ENCODE data around the gene TGFBR3.

TGFBR3 gene

DNA sequence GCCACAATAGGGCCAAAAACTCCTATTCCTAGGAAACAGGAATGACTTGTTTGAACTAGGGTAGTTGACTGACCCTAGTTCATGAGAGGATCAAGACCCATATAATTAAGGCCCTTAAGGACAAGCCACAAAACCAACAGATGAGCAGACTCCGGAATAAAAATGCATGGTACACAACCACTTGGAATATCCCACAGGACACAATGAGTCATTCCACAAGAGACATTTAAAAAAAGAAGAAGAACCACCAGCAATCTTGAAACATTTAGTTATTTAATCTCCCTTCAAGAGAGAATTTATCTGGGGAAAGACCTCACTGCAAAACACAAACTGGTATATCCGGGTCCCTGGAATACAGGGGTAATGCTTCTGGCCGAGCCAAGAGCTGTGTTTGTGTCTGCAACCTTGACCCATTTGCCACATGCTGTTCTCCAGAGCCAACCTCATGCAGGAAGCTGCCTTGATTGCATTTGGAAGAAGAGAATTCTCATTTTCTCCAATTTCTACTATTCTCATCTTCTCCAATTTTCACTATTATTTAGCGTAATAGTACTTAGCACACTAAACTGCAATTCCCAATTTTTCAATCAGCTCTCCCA is 135.5 kb downstream of the TGFBR3 start:
- no peak for DNase-seq

DNA sequence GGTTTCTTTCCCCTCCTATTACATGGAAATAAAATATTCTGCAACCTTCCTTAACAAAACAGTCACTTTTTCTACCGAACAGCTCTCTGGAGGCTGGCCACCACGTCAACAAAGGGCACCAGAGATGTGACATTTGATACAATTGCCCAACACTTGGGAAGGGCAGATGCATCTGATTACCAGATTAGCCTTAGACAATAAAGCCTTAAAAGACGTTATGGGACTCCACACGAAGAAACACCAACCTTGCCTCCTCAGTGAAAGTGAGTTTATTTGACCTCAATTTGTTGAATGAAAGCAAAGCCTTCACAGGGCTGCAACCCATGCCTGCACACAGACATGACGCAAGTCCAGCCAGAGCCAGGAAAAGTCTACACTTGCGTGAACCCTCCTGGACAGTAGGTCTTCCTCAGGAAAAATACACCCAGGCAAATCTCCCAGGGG is 136.1 kb downstream of the TGFBR3 start:
- no peak for DNase-seq

DNA sequence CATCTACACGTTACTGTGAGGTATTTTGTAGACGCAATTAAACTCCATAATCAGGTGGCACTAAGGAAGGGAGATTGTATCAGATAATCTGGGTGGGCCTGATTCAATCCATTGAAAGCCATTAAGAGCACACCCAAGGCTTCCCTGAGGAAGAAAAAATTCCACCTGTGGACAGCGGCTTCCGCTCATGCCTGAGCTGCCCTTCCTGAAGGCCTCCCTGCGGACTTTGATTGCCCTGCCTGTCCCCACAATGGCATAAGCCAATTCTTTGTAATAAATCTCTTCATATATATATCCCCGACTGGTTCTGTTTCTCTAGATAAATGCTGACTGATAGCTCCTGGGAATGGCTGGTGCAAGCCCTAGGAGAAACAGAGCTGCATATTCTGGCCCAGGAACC is 138.3 kb downstream of the TGFBR3 start:
- DNase-seq, result no peak

DNA sequence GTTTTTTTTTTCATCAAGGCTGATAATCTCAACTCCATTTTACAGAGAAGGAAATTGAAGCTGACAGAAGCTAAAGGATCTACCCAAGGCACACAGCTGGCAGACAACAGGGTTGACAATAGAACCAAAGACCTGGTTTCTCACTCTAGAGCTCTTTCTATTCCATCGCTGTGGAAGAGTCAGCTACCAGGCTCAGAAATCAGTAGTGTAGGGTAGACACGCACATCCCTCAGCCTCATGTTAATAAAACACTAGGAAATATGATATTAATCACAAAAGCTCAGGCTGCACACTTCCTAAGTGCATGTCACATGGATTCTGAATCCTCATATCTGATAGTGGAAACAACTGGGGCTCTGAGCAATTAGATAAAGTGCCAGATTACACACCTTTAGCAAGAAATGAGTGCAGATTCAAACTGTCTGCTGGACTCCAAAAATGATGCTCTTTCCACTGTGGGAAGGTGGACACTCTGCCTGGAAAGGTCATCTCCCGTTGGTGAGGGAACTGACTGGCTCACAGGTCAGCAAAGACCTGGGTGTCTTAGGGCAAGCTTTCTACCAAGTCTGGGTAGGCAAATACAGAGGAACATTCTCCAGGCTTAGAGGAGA is 139.1 kb downstream of the TGFBR3 start:
- no peak for DNase-seq

DNA sequence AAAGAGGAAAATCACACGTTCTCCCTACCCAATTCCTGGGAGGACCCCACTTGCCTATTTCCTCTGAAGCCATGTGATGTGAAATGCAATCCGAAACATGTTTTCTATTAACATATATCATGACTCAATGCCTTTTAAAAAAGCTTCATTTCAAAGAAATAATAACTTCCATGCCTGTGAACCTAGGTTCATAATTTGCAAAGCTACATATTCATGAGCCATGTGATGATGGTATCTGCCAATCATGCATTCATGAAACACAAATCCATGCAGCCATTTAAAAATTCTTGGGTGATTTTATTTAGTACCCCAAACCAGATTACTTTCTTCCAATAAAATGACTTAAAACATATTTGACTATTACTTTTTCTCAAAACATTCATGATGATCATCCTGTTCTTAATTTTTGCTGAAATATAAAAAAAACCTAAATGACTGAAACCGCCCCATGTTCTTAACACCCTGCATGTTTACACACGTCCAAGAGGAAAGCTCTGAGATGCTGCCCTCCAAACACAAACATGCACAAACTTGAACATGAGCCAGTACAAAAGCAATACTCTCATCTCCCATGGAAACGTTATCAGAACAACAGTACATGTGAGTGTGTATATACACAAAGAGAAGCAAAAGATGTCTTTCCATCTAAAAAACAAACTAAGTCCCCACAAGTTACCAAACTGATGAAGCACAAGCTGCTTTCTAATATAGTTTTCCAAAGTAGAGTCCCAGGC is 140.1 kb downstream of the TGFBR3 start:
- no peak for DNase-seq

DNA sequence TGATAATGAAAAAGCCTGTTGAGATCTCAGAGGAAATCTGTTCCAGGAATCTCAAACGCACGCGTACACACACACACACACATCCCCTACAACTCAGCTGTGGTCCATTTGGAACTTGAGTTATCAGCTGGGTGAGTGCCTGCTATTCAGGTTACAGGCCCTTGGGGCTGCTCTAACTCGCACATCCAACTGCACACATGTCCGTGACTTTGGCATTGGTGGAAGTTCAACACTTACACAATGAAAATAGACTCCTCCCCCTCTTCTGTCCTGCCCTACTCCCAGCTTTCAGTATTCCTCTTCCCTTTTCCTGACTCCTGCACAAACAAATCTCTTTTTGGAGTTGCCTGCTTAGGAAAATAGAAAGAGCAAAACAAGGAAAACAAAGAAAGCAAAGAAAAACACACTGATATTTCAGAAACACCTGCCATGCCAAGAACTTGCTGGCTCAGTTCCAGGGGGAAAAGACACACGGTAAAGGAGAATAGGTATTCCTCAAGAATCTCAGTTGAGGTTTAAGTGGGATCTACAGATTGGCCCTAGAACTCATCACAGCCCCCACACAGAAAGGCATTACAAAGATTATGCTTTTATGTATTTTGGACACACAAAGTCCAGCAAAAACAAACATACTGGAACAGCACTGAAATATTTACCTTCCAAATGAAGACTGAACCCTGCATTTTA is 140.9 kb downstream of the TGFBR3 start:
- DNase-seq, result no peak

DNA sequence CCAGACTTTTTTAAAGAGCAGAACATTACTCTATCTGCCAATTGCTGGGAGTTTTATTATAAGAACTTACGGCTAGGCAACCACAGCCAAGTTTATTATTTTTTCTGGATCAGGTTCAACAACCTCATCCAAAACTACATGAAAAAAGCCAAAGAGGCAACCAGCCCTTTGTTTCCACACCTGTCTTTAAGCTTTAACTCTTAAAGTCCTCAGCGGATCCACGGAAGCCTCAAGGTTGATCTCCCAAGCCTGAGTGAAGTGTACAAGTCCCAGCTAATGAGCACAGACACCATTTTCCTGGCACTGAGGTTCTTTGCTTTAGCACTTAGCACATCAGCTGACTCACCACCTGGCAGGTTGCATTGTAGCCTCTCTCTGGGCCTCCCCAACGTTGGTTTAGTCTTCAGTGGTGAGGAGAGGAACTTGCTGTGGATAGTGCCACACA is 143.1 kb downstream of the TGFBR3 start:
- no peak for DNase-seq

DNA sequence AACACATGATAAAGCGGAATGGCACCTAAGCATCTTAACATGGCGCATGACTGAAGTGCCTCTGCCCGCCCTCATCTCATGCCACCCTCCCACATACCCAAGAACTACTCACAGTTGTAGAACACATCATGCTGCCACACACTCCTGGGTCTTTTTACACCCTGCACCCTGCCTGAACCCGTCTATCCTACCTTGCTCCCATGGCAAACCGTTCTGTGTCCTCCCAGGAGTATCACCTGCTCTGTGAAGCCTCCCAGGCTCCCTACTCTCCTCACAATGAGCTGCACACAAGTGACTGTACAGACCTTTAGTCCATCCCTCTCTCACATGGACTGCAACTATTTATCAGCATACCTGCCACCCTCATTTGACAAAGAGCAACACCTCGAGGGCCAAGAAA is 144.0 kb downstream of the TGFBR3 start:
- no peak for DNase-seq

DNA sequence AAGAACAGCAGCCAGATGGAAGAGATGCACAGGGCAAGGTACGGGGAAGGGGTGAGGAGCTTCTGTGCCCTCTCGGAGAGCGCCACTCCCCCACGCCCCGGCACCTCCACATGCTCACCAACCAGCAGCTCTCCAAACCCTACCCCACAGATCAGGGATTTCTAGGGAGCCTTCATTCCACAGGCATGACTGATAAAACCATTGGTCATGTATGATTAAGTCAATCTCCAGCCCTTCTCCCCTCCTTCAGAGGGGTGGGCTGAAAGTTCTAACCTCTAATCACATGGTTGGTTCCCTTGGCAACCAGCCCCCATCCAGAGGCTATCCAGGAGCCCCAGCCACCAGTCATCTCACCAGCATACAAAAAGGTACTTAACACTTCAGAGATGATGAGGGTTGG is 144.7 kb downstream of the TGFBR3 start:
- no peak for DNase-seq

DNA sequence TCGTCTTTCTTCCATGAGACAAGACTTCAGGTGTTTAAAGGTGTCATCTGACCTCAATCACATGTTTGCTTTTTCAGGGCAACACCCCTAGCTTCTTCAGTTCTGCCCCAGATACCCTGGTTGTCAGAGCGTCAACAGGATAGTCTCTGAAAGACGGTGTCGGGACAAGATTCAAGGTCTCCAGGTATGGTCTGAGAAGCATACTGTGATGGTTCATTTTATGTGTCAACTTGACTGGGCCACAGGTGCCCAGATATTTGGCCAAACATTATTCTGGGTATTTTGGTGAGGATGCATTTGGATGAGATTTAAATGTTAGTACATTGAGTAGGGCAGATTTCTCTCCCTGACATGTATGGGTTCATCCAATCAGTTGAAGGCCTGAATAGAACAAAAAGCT is 148.3 kb downstream of the TGFBR3 start:
- no peak for DNase-seq

DNA sequence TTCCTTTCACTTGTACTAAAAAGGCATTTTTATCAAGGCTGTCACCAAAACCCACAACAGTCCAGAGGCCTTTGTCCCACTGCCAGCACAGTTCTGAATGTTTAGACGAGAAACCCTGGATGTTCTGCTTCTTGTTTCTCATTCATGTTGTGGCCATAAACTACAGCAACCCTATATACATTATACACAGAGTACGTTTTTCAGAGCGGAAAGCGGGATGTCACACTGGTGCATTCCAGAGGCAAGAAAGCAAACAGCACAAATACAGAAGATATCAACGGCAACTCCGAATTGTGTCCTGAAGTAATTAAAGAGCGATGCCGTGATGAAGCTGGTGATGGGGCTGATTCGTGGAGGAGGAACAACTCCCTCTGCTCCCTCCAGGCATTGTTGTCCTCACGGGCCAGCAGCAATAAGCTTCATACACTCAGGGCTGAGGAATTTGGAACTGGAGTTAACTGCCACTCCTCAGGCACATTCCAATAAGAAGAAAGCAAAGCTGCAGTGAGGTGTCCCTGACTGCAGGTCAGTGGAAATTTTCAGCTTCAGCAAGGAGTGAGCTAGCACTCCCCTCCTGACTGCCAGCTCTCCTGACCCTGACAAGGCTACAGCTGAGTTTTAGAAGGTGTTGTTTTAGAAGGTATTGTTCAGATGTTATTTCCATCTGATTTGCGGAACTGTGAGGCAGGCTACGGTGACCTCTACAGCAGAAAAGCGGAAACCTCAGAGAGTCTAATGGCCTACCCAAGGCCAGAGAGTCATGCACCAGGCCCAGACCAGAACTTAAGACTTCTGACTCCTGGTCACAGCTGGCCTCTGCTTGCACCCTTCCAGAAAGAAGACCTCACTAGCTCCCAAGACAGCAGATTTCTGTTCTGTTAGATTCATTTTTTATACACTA is 149.0 kb downstream of the TGFBR3 start:
- no peak for DNase-seq

DNA sequence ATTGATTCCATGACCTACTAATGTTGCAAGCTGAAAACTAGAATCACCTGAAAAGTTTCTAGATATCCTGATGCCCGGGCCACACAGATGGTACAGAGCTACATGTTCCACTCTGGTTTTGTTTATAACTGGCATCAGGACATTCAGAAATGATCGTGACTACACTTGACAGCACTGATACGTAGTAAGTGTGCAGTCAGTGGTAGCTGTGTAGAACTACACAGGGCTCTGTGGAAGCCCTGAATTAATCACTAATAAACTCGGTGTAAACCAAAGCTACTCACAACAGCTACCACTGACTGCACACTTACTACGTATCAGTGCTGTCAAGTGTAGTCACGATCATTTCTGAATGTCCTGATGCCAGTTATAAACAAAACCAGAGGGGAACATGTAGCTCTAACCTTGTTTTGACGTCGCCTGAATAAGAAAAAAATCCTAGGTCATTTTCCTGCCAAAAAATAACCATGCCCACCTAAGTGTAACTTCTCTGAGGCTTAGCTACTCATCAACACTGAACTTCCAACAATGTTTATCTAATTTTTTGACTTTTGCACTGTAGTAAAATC is 149.7 kb downstream of the TGFBR3 start:
- DNase-seq, result no peak

DNA sequence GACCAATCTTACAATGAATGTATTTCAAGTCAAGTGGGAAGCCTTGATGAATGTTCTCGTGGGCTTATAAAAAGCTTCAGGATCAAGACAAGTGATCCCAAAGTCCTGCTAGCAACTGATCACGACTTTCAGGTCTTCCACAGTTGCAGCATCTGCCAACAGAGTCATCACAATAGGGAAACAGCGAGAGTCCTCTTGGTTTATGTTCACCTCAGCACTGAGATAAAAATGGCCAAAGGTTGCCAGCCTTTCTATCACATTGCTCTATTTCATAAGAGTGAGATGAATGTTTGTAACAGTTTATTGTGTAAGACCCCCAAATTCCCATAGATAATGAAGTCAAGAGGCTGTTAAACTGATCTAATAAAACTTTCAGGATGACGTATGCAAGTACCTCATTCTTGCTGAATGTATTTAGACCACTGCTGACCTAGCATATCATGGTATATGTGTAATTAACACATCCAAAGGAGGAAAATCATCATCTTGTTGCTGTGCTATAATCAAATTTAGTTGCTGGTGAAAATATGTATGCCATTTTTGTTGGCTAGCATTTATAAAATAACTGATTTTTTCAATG is 150.6 kb downstream of the TGFBR3 start:
- DNase-seq, result no peak

DNA sequence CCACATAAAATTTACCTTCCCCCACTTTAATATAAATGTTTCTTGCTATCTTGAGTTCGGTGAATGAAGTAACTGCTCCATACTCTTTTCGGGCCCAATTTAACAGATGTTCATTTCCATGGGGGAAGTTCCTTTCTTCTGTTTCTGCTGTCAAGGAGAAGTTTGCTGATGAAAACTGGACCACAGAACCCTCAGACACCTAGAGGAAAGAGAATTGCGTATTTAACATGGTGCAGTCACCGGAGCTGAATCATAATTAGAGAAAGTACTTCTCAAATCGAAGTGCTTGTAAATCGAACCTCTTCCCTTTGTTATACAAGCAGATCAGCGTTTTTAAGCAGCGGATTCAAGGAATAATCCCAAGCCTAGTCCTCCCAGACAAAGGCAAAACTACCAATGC is 151.2 kb downstream of the TGFBR3 start:
- DNase-seq, result no peak

DNA sequence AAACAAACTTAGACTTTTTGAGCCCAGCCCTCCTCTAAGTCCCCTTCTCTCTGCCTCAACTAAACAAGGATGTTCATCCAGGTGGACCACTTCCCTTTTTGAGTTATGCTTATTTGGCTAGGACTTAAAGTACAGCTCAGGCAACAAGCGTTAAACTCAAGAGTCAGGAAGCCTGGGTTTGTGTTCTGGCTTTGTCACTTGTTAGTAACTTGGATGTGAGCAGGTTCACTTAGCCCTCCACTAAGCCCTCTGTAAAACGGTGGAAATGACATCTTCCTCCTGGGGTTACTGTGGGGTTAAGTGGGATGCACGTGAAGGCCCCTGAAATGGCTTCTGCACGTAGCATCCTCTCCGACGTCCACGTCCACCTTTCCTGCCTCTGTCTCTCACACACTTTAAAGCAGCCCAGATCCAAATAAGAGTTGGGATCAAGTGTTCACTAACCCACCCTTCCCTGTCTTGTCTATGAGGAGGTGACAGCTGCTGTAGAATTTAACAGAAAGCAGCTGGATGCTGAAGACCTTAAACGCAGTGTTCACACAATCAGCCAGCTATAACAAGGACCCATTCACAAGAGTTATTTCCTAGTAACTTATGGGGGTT is 152.7 kb downstream of the TGFBR3 start:
- no peak for DNase-seq

DNA sequence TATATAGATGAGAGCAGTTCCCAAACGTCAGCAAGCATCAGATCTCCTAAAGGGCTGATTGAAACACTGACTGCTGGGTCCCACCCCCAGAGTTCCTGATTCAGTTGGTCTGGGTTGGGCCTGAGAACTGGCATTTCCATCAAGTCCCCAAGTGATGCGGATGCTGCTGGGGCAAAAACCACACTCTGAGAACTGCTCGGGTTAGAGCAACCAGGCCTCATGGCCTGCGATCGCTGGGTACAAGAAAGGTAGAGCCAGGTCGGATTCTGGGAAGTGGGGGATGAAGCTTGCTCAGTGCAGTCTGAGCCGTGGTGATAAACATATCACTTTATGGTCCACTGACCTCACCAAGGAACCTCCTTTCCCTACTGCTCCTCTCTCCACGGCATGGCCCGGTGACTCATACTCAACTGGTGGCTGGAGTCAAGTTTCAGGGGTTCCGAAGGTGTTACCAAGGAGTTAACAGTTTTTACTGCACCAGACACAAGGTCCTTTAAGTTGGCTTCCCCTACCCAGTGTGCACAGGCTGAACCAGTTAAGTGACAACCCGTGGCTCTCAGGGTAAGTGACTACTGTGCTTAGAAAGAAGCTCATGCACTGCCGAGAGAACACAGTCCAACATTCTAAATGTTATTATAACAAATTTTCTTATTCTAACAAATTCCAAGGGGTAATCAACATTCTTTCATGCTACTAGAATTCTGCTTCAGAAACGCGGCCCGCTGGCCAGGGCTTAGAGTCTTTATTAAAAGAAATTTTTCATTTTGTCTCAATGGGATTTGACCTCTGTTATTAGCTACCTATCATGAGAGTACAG is 153.5 kb downstream of the TGFBR3 start:
- no peak for DNase-seq

DNA sequence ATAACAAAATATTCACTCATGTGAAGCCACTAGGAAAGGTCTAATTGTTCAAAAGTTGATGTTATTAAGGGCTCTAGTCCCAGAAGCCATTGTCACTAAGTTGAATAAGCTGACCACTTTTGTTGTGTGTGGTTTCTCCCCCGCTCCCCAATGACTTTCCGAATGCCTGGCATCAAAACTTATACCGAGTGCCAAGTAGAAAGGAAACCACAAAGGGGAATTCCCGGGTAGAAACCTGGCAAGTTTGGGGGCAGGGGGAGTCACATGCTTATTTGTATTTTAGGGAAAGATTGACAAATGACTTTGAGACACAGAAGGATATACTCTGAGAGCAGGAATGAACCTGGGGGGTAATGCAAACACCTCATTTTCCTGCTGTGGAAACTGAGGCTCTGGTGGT is 154.1 kb downstream of the TGFBR3 start:
- DNase-seq, result no peak

DNA sequence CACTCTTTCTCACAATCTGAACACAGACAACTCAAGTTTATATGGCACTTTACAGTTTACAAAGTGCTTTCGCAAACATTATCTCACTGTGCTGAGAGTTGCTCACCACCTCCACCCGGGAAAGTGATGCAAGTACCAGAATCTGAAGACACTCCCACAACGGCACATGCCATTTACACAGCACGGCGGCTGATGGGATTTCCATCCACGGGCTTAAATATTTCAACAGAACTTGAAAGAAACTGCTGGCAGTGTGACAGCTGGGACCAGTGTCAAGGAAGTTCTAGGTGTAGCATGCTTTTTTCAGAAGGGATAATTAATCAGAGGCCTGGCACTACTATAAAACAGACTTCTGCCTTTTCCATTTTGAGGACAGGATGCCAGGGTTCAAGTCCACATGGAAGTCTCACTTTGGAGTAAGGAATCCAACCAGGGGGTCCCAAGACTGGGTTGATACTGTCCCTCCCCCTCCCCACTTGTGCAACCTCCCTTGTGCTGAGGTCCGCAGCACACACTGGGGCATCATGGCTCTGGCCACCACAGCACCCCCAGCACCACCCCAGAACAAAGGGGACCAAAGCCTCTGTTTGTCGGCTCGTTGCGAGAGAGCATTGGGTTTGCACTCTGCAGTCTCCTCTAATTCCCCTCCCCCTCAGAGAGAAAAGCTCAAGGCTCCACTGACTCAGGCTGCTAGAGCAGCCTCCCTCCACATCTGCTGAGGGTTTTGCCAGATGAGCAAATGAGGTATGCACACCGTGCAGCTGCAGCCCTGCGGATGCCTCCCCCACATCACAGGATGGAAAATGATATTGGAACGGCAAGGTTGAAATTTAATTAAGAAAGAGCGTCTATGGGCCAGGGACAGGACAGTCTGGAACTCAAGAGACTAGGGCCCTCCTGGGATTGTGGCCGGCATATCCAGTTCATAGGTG is 154.9 kb downstream of the TGFBR3 start:
- DNase-seq, result peak; percentile 4

DNA sequence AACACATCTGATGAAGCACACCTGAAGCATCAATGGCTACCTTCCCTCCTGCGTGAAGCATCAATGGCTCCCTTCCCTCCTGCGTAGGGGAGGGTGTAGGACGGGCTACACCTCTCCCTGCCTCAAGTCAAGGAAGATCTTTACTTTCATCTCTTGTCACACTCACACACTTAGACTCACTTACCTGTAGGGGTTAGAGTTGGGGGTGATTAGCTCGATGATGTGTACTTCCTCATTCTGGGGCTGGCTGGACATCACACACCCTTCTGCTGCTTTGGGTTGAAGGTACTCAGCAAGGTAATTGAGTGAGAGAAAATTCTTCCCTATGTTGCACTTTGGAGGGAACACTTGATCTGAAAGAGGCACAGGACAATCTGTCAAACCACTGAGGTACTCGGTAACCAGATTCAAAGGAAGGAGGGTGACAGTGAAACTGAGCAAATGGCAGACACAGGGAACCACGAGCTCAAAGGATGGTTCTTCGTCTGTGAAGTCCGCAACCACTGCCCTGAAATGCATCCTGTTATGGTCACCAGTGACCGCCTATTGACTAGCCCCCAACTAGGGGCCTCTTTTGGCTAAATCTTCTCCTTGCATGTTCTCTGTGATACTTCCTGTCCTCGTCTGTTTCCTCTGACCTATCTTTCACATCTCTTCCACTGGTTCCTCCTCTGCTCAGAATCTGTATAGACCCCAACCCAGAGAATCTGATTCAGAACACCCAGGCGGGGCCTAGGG is 156.2 kb downstream of the TGFBR3 start:
- DNase-seq, result no peak

Data from GF-D8 (cell line).